DMS114 treated with DMSO at 0.1 percent for 48 hours (cell line): Measurements from ENCODE around the gene FAM186B.
"Not testable (repeated sequence)": the region's sequence is repeated elsewhere in the genome, so short reads cannot be mapped to it uniquely, and the experiment has no call there.

Experiments used
- DNase-seq: peaks from one replicate; lab custom pipeline; 2025; ENCODE audit not compliant: unreplicated experiment; lab: John Stamatoyannopoulos, UW

The FAM186B gene

DNA sequence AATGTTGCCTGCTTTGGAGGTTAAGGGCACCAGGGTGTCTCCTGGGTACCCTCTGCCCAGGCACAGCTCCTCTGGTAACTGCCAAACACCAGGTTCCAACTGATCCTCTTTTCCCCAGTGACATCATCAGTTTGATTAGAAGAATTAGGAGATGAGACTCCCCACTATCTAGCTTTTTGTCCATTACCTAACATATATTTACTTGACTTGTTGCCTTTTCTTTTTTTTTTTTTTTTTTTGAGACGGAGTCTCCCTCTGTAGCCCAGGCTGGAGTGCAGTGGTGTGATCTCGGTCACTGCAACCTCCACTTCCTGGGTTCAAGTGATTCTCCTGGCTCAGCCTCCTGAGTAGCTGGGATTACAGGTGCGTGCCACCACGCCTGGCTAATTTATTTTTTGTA, at the start of gene FAM186B:
Gene FAM186B, minus strand, starts transcription at position 101 of the 400 bp plus-strand sequence. CDS start 162 bp downstream, outside the sequence.
- not testable (repeated sequence) for DNase-seq

- no peak for DNase-seq
Measured at GRCh38 chr12:49654715-49655114, 49.3 kb upstream of the FAM186B start.

DNA sequence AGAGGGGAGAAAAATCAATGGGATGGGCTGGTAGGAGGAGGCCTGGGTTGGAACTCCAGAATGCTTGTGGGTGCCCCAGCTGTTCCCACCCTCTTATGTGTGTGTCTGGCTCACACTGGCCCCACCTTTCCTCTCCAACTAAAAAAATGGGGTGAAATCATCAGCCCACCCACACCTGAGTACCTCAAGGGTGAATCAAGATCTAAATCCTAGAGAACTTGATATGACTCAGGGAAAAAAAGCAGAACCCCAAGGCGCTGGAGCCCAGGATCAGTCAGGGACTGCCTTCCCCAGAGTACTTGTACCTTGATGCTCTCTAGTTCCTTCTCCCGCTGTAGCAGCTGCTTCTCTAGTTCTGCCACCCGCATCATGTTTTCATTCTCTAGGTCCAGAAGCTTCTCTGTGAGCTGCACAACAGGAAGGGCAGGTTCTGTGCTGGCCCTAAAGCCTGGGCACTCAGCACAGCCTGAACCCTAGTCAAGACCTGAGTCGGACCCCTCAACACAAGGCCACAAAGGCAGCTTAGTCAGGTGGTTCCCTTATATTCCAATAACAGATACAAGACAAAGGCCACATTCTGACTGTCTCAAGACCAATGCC, 47.6 kb upstream of the FAM186B start:
- no peak for DNase-seq

- DNase-seq: no peak
Measured at GRCh38 chr12:49651855-49652254, 46.4 kb upstream of the FAM186B start.

DNA sequence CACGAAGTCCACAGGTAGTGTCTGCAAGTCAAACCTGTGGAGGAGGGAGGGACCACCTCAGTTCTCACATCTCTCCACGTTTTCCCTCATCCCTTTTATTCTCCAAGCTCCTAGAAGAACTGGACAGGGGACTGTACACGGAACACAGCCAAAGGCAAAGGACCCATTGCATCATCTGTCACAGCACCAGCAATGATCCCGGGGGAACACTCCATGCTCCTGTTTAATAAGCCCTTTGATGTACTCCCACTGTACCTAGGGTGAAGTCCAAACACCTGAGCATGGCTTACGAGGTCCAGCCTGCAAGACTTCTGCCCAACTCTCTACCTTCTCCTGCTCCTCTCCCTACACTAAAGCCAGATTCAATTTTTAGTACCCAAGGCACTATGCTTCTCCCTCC, 44.5 kb upstream of the FAM186B start:
- DNase-seq: no peak

DNA sequence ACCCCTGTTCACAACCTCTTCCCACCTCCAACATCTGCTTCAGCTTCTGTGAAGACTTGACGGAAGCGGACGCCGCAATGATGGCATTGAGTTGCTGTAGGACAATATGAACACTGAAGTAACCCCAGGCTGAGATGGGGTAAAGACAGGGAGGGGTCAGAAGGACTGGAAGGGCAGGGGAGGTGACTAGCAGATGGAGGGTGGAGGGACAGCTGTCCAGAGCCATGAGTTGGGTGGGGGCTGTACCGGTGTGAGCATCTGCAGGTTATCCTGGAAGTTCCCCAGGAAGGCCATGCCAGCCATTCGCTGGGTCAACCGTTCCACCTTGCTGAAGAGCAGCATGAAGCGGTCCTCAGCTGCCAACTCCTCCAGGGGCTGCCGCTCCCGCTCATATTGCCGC, 44.0 kb upstream of the FAM186B start:
- DNase-seq: no peak

DNA sequence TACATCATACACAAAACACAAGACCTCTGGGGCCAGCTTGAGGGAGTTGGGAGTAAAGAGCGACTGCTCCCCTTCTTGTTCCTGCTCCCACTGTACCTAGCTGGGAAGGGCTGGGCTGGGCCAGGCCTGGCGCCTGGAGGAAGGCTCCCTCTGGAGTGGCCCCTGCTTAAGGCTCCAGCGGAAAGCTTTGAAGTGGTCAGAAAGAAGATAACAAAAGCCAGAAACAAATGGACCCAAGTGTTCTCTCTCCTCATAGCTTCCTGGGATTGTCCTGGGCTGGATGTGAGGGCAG, 43.2 kb upstream of the FAM186B start:
- DNase-seq: no peak

- DNase-seq: no peak
Measured at GRCh38 chr12:49647827-49648711, 42.6 kb upstream of the FAM186B start.

GRCh38 chr12:49646871-49647654, 41.6 kb upstream of the FAM186B start:
- no peak for DNase-seq

- DNase-seq: no peak
Measured at GRCh38 chr12:49646331-49646830, 40.9 kb upstream of the FAM186B start.

- no peak for DNase-seq
Measured at GRCh38 chr12:49645146-49646039, 40.0 kb upstream of the FAM186B start.

DNA sequence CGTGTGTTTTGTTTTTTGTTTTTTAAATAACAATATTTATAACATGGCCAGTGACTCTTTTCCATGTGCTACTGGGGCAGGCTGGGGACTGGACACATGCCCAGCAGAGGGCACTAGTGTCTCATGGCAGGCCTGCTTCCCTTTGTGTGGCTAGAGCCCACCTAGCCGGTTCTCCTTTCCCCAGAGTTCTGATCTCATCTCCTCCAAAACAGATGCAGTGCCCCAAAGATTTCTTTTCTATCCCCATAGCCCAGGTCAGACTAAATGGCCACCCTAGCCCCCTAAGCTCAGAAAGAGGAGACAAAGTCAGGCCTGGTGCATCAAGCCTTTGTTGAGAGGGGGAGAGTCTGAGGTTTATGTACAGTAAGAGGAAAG, 39.2 kb upstream of the FAM186B start:
- peak; percentile 22 for DNase-seq

DNA sequence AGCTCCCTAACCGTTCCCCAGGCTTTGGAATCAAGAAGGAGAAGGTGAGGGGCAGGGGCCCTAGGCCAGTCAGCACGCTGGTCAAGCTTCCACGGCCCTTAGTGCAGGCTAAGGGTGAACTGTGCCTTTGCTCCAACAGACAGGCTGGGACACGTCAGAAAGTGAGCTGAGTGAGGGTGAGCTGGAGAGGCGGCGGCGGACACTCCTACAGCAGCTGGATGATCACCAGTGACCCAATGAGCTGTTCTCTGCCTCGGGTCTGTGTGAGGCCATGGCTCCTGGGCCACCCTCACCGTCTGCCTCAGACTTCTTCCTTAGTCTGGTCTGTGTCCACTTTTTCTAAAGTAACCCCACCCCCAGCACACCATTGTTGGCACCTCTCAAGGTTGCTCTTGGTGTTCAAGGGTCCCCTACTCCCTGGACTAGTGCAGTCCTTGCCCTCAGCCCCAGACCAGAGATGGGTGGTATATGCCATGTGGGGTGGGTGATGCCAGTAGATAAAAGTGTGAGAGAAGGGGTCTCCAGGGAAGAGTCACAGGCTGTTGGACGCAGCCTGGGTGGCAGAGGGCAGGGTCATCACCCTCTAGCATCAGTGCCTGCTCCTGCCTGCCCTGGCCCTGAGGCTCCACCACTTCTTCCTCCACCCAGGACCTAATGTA, 38.7 kb upstream of the FAM186B start:
- no peak for DNase-seq

- no peak for DNase-seq
Measured at GRCh38 chr12:49643135-49643534, 37.7 kb upstream of the FAM186B start.

- no peak for DNase-seq
Measured at GRCh38 chr12:49642370-49642802, 36.9 kb upstream of the FAM186B start.

GRCh38 chr12:49641748-49642369, 36.4 kb upstream of the FAM186B start:
- no peak for DNase-seq

GRCh38 chr12:49636979-49637755, 31.7 kb upstream of the FAM186B start:
- peak; percentile 70 for DNase-seq

DNA sequence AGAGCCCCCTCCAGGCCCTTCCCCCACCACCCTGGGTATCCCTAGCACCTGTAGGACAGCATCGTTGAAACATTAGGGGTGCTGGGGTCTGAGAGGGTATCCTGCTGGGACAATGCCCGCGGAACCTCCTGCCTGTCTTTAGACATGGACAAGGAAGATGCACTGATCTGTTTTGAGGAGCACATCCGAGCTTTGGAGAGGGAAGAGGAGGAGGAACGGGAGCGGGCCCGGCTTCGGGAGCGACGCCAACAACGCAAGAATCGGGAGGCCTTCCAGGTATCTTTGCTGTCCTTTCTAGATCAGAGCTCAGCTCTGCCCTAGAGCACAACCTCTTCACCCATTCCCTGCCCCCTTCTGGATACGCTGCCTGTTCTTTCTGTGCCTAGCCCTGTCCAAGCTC, 31.1 kb upstream of the FAM186B start:
- no peak for DNase-seq

DNA sequence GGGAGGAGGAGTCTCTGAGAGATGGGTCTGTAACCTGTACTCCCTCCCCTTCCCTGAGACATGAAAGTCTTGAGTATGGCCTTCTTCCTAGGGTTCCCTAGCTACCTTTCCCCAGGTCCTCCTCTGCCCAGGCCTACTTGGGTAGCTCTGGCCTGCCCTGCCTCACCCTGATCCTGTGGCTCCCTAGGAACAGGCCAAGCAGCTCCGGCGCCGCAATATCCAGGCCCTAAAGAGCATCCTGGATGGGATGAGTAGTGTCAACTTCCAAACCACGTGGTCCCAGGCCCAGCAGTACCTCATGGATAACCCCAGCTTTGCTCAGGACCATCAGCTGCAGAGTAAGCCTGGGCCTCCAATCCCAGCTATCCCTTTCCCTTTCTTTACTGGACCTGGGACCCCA, 30.2 kb upstream of the FAM186B start:
- no peak for DNase-seq
